NT2/D1 (cell line): ENCODE results near the gene CWC27.
"Not testable (repeated sequence)": the region's sequence is repeated elsewhere in the genome, so short reads cannot be mapped to it uniquely, and the experiment has no call there.

Experiments
- SUZ12 ChIP-seq: IDR thresholded peaks from 2 replicates; pipeline ENCODE4 v1.6.1; 2011; ENCODE audit not compliant: insufficient read length, insufficient read depth; ENCODE audit errors: extremely low read depth
- YY1 ChIP-seq: IDR thresholded peaks from 2 replicates; pipeline ENCODE4 v1.6.1; 2011; ENCODE audit not compliant: insufficient read length, insufficient read depth
- ZNF274 ChIP-seq: IDR thresholded peaks from 2 replicates; pipeline ENCODE4 v1.6.1; 2011; ENCODE audit warnings: mild to moderate bottlenecking, low read depth, low read length

- not testable (repeated sequence) for TF ChIP-seq YY1, ZNF274, SUZ12
Observed at GRCh38 chr5:64939422-64939771, 170.7 kb downstream of the CWC27 start.
